Upper lobe of left lung (tissue), 6 donors: ENCODE data around the gene TBC1D24. TPM values are rescaled to one million over a fixed set of nuclear protein-coding genes. Genes with fewer than 3 reads are reported as not detected.

Experiments used
- ATAC-seq, 2 donors: fragments of 200-7000 bp; cut with Tn5 transposase; one replicate each; pipeline ENCODE4 v1.9.1; 2022; ENCODE audit warnings: mild to moderate bottlenecking in 2 of 2, moderate library complexity in 2 of 2; ENCODE audit not compliant: low FRiP score in 2 of 2
- DNase-seq, 2 donors: peaks; one replicate each; pipeline ENCODE4 v3.0.0-alpha.2; 2019 to 2020
- H3K27ac ChIP-seq, 4 donors: fragments of 200-600 bp; sonication (generic); one replicate each; pipeline ENCODE4 v1.5.1; 2016 to 2019
- H3K27me3 ChIP-seq, 4 donors: fragments of 200-600 bp; sonication (generic); one replicate each; pipeline ENCODE4 v1.5.1; 2017 to 2019
- H3K36me3 ChIP-seq, 4 donors: fragments of 200-600 bp; sonication (generic); one replicate each; pipeline ENCODE4 v1.5.1; 2016 to 2019
- H3K4me1 ChIP-seq, 4 donors: fragments of 200-600 bp; sonication (generic); one replicate each; pipeline ENCODE4 v1.5.1; 2018 to 2019
- H3K4me3 ChIP-seq, 4 donors: fragments of 200-600 bp; sonication (generic); one replicate each; pipeline ENCODE4 v1.5.1; 2017 to 2019; ENCODE audit warnings: mild to moderate bottlenecking in 2 of 4, moderate library complexity in 1 of 4
- H3K9me3 ChIP-seq, 4 donors: fragments of 200-600 bp; sonication (generic); one replicate each; pipeline ENCODE4 v1.5.1; 2018 to 2019
- CTCF ChIP-seq, 6 experiments: fragments of 450-650 bp in 4 of 6; fragments of 200-600 bp in 2 of 6; sonication (generic) in 2 of 6; IDR thresholded peaks; one replicate each; pipeline ENCODE4 v1.5.1; 2016 to 2019; ENCODE audit warnings: antibody characterized with exemption in 6 of 6
- EP300 ChIP-seq, 4 donors: sonication (generic); formaldehyde crosslinking; IDR thresholded peaks; one replicate each; pipeline ENCODE4 v1.5.1; 2017; ENCODE audit warnings: antibody characterized with exemption in 4 of 4, control low read depth in 2 of 4
- POLR2A ChIP-seq, 4 donors: fragments of 450-650 bp; IDR thresholded peaks; one replicate each; pipeline ENCODE4 v1.5.1; 2016 to 2017; ENCODE audit warnings: antibody characterized with exemption in 4 of 4, mild to moderate bottlenecking in 2 of 4
- POLR2AphosphoS5 ChIP-seq, 2 donors: sonication (generic); formaldehyde crosslinking; IDR thresholded peaks; one replicate each; pipeline ENCODE4 v1.5.1; 2017; ENCODE audit warnings: antibody characterized with exemption in 2 of 2
- WGBS, 2 donors: methylation state at CpG; one replicate each; pipeline ENCODE4 v1.1.5; 2017 to 2018; 5-methylcytosine and 5-hydroxymethylcytosine counted together
- total RNA-seq, 6 donors: library from RNA; depleted of rRNA in 4 of 6; stranded (reverse); fragments of >200 nt in 4 of 6; gene quantifications; one replicate each; pipeline versions ENCODE4 v1.1.0 to v1.2.1, GENCODE V29; 2016 to 2021
- donor health status: DM: no; HTN: no; CAD: no; lungs with moderate emphysema.
- donor health status: DM: no; HTN: yes; CAD: no; lungs with severe emphysema.

The TBC1D24 gene
- total RNA-seq, 6 donors from 2014 or later, result 25.9 to 49.6 (median 37.2) TPM

- WGBS, 2 donors, result 95 to 97% methylated on average over 10 to 22 of the region's 25 CpGs
- peak in 1 of 2 donors; percentile 73 for DNase-seq
- TF ChIP-seq CTCF (IDR thresholded peaks at IDR 0.05) (no peak), EP300 (IDR thresholded peaks at IDR 0.05) (no peak), POLR2AphosphoS5 (IDR thresholded peaks at IDR 0.05) (no peak), POLR2A (IDR thresholded peaks at IDR 0.05) (no peak)
- ATAC-seq, result no peak
- no peaks in the 10 kb centered on the region for H3K4me1 ChIP-seq
- peaks cover 4 to 57% (median 39%) of the 10 kb centered on the region in 4 donors for H3K36me3 ChIP-seq
- no peak overlapping the region for H3K4me3 ChIP-seq
- H3K27me3 ChIP-seq, result no peaks in the 10 kb centered on the region
- H3K9me3 ChIP-seq, result no peaks in the 10 kb centered on the region
- no peak overlapping the region for H3K27ac ChIP-seq
Measured at GRCh38 chr16:2449118-2449517, 25.8 kb upstream of the TBC1D24 start.

- Histone ChIP-seq H3K4me1 (no peaks in the 10 kb centered on the region), H3K27ac (no peak overlapping the region), H3K36me3 (peaks cover 4 to 46% (median 32%) of the 10 kb centered on the region in 4 donors), H3K27me3 (no peaks in the 10 kb centered on the region), H3K4me3 (no peak overlapping the region), H3K9me3 (no peaks in the 10 kb centered on the region)
- ATAC-seq (no peak), DNase-seq (no peak)
- no peak for TF ChIP-seq POLR2A (IDR thresholded peaks at IDR 0.05)
- TF ChIP-seq EP300 (IDR thresholded peaks at IDR 0.05), result no peak
- TF ChIP-seq CTCF (IDR thresholded peaks at IDR 0.05), result no peak
- no peak for TF ChIP-seq POLR2AphosphoS5 (IDR thresholded peaks at IDR 0.05)
- 97 to 99% methylated on average over 8 of the region's 8 CpGs for WGBS, 2 donors
Measured at GRCh38 chr16:2450535-2450934, 24.4 kb upstream of the TBC1D24 start.

GRCh38 chr16:2450975-2451381, 23.9 kb upstream of the TBC1D24 start:
- no peak for DNase-seq
- no peaks in the 10 kb centered on the region for H3K9me3 ChIP-seq
- TF ChIP-seq CTCF (IDR thresholded peaks at IDR 0.05) (no peak), POLR2AphosphoS5 (IDR thresholded peaks at IDR 0.05) (no peak), POLR2A (IDR thresholded peaks at IDR 0.05) (no peak), EP300 (IDR thresholded peaks at IDR 0.05) (no peak)
- ATAC-seq, result no peak
- no peaks in the 10 kb centered on the region for H3K4me1 ChIP-seq
- no peak overlapping the region for H3K27ac ChIP-seq
- no peaks in the 10 kb centered on the region for H3K27me3 ChIP-seq
- WGBS, 2 donors, result 94 to 95% methylated on average over 19 of the region's 19 CpGs
- peaks cover 4 to 44% (median 30%) of the 10 kb centered on the region in 4 donors for H3K36me3 ChIP-seq
- H3K4me3 ChIP-seq, result no peak overlapping the region

GRCh38 chr16:2451851-2452320, 23.0 kb upstream of the TBC1D24 start:
- Histone ChIP-seq H3K4me3 (no peak overlapping the region), H3K27ac (no peak overlapping the region), H3K9me3 (no peaks in the 10 kb centered on the region), H3K4me1 (no peaks in the 10 kb centered on the region), H3K36me3 (peaks cover 0 to 36% (median 21%) of the 10 kb centered on the region in 4 donors), H3K27me3 (no peaks in the 10 kb centered on the region)
- WGBS, 2 donors, result 96 to 99% methylated on average over 17 to 18 of the region's 18 CpGs
- DNase-seq (no peak), ATAC-seq (no peak)
- TF ChIP-seq POLR2AphosphoS5 (IDR thresholded peaks at IDR 0.05) (no peak), EP300 (IDR thresholded peaks at IDR 0.05) (no peak), CTCF (IDR thresholded peaks at IDR 0.05) (no peak), POLR2A (IDR thresholded peaks at IDR 0.05) (no peak)

GRCh38 chr16:2452650-2453049, 22.3 kb upstream of the TBC1D24 start:
- Histone ChIP-seq H3K36me3 (peaks cover 0 to 33% (median 20%) of the 10 kb centered on the region in 4 donors), H3K4me1 (peaks cover 0 to 2% (median 0%) of the 10 kb centered on the region in 4 donors), H3K4me3 (no peak overlapping the region), H3K9me3 (no peaks in the 10 kb centered on the region), H3K27me3 (no peaks in the 10 kb centered on the region), H3K27ac (no peak overlapping the region)
- TF ChIP-seq POLR2A (IDR thresholded peaks at IDR 0.05), result no peak
- TF ChIP-seq POLR2AphosphoS5 (IDR thresholded peaks at IDR 0.05), result no peak
- no peak for TF ChIP-seq EP300 (IDR thresholded peaks at IDR 0.05)
- ATAC-seq (no peak), DNase-seq (no peak)
- 94% methylated on average over 8 of the region's 8 CpGs for WGBS, 2 donors
